ENCODE results near the gene METRNL. TPM values are rescaled to one million over a fixed set of nuclear protein-coding genes. Genes with fewer than 3 reads are reported as not detected.
"Not testable (repeated sequence)": the region's sequence is repeated elsewhere in the genome, so short reads cannot be mapped to it uniquely, and the experiment has no call there.

Gene METRNL
- total RNA-seq, 1 donor from 2014 or later: 59.8 TPM

DNA sequence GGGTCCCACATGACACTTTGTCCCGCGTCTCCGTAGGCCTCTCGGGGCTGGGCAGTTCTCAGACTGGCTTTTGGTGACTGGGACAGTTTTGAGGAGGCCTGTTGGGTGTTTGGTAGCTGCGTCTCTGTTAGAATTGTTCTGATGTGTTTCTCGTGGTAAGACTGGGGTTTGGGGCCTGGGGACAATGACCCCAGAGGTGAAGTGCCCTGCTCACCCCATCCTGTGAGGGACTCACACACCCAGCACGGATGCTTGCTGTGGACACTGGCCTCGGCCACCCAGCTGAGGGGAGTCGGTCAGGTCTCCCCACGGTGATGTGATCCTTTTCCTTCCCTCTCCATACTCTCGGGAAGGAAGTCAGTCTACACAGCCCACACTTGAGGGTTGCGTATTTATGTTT, 50.3 kb downstream of the METRNL start:
- no peaks in the 10 kb centered on the region for H3K9me3 ChIP-seq
- H3K36me3 ChIP-seq: no peaks in the 10 kb centered on the region
- H3K27me3 ChIP-seq (ENCODE audit: low read depth): no peaks in the 10 kb centered on the region
- peak; percentile 25 for DNase-seq
- intact Hi-C loops (cut with DNase I): no loop called here
- no peak for ATAC-seq
- H3K27ac ChIP-seq: no peak overlapping the region
- no peak for TF ChIP-seq CTCF (IDR thresholded peaks at IDR 0.05)
- peaks cover 13% of the 10 kb centered on the region for H3K4me1 ChIP-seq
- no peak overlapping the region for H3K4me3 ChIP-seq

DNA sequence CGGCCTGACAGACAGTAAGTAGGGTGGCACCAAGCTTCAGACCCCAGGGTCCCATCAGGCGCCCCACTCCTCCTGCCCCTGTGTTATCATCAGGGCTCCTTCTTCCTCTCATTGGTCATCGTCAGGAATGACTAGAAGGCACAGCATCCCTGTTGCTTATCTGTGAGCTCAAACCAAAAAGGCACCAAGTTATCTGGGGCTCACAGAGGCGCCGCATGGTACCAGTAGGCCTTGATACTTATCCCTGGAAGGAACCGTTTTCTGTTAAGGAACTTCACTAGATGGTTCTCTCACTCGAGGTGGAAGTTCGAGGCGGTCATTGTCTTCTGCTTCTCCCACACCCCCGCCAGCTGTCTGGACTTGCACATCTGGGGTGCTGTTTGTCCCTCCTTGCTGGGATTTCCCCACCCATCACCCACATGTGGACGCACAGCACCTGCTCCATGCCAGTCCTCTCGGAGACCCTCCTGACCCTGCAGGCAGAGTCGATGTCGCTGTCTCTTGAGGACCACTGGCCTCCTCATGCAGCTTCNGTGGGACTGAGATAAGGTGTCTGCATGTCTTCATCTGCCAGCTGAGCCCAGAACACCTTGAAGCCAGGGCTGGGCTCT, 52.1 kb downstream of the METRNL start:
- no peak overlapping the region for H3K27ac ChIP-seq
- intact Hi-C loops (cut with DNase I): no loop called here
- H3K4me1 ChIP-seq: no peaks in the 10 kb centered on the region
- DNase-seq (peak; percentile 25), ATAC-seq (no peak)
- TF ChIP-seq CTCF (IDR thresholded peaks at IDR 0.05): no peak
- peaks cover 5% of the 10 kb centered on the region for H3K27me3 ChIP-seq (ENCODE audit: low read depth)
- no peaks in the 10 kb centered on the region for H3K36me3 ChIP-seq
- H3K4me3 ChIP-seq: no peak overlapping the region
- H3K9me3 ChIP-seq: no peaks in the 10 kb centered on the region

DNA sequence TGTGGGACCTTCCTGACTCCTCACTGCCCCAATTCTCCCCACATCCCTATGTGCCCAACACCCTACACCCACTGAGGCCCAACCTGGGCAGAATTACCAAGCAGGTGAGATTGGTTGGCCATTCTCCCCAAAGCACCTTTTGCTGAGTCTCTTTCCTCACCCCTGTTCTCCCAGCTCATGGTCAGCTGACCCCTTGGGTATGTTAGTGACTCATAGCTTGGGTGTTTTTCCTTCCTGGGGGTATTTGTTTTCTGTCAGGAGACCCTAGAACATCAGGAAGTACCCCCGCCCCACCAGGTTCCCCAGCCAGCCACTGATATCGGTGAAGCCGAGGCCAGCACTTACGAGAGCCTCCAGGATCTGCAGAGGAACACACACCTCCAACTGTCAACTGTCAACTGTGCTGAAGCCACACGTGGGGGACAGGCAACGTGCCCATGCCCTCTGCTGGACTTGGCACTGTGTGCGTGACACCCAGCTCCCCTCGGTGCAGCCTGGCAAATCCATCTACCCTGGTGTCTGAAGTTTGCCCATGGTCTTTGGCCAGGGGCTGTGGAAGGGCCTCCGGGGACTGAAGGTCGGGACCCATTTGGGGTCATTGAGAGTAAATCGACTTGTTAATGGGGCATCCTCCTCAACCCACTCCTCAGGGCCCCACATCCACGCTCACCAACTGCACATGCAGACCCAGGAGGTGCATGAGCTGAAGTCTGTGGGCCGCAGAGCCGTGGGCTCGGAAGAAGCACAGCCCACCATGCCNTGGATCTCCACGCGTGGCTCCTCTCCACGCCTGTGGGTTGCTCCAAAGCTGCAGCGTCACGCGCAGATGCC, 53.1 kb downstream of the METRNL start:
- H3K4me3 ChIP-seq: no peak overlapping the region
- no peaks in the 10 kb centered on the region for H3K36me3 ChIP-seq
- no peak for ATAC-seq
- H3K27ac ChIP-seq: no peak overlapping the region
- H3K9me3 ChIP-seq: no peaks in the 10 kb centered on the region
- no peak for TF ChIP-seq CTCF (IDR thresholded peaks at IDR 0.05)
- intact Hi-C loops (cut with DNase I): no loop called here
- H3K27me3 ChIP-seq (ENCODE audit: low read depth): peaks cover 7% of the 10 kb centered on the region
- no peaks in the 10 kb centered on the region for H3K4me1 ChIP-seq
- DNase-seq: peak; percentile 33

- no peaks in the 10 kb centered on the region for H3K9me3 ChIP-seq
- H3K36me3 ChIP-seq: no peaks in the 10 kb centered on the region
- intact Hi-C loops (cut with DNase I): no loop called here
- H3K4me3 ChIP-seq: no peak overlapping the region
- H3K27ac ChIP-seq: no peak overlapping the region
- no peak for TF ChIP-seq CTCF (IDR thresholded peaks at IDR 0.05)
- DNase-seq: peak; percentile 28
- no peak for ATAC-seq
- H3K4me1 ChIP-seq: no peaks in the 10 kb centered on the region
- peaks cover 7% of the 10 kb centered on the region for H3K27me3 ChIP-seq (ENCODE audit: low read depth)
Measured at GRCh38 chr17:83133302-83134121, 54.1 kb downstream of the METRNL start.

GRCh38 chr17:83134456-83134855, 55.0 kb downstream of the METRNL start:
- H3K9me3 ChIP-seq; H3K36me3 ChIP-seq; H3K4me1 ChIP-seq; H3K27me3 ChIP-seq (ENCODE audit: low read depth); intact Hi-C loops (cut with DNase I); H3K4me3 ChIP-seq; ATAC-seq; H3K27ac ChIP-seq: not testable (repeated sequence)
- peak; percentile 22 for DNase-seq

All from lower lobe of right lung (tissue), 2 donors.